HL-60 (cell line): ENCODE measurements around the gene MYCBPAP.

ENCODE experiments used
- DNase-seq, 2 experiments: peaks; one replicate each; pipeline ENCODE4 v3.0.0-alpha.2; 2010 to 2020; ENCODE audit warnings: low read depth in 1 of 2, low spot score in 1 of 2
- H3K27ac ChIP-seq: fragments of 250-450 bp; sonication (Bioruptor Pico); replicated peaks from 2 replicates; pipeline ENCODE4 v1.5.1; 2020; ENCODE audit warnings: mild to moderate bottlenecking, moderate library complexity
- H3K27me3 ChIP-seq: fragments of 250-450 bp; sonication (Bioruptor Pico); 2 replicates; pipeline ENCODE4 v1.5.1; 2021; ENCODE audit warnings: mild to moderate bottlenecking, moderate library complexity; ENCODE audit not compliant: insufficient read depth, poor library complexity, severe bottlenecking
- H3K4me3 ChIP-seq: replicated peaks from 2 replicates; pipeline ENCODE4 v1.5.1; 2011; ENCODE audit warnings: mild to moderate bottlenecking, control low read depth, low read length; ENCODE audit not compliant: insufficient read depth
- CTCF ChIP-seq: IDR thresholded peaks from one replicate; pipeline ENCODE4 v1.5.1; 2011; ENCODE audit warnings: low read length, control low read depth, inconsistent platforms; ENCODE audit not compliant: insufficient read depth
- GABPA ChIP-seq: IDR thresholded peaks from 2 replicates; pipeline ENCODE4 v1.6.1; 2012; ENCODE audit warnings: low read depth
- POLR2AphosphoS5 ChIP-seq: IDR thresholded peaks from 2 replicates; pipeline ENCODE4 v1.6.1; 2012; ENCODE audit warnings: low read depth
- REST ChIP-seq: IDR thresholded peaks from 2 replicates; pipeline ENCODE4 v1.6.1; 2012; ENCODE audit warnings: low read depth; ENCODE audit not compliant: insufficient replicate concordance
- SPI1 ChIP-seq: IDR thresholded peaks from 2 replicates; pipeline ENCODE4 v1.6.1; 2012; ENCODE audit warnings: low read depth, mild to moderate bottlenecking, borderline replicate concordance

The MYCBPAP gene

GRCh38 chr17:50556803-50557202 is 48.6 kb downstream of the MYCBPAP start:
- no peak for TF ChIP-seq SPI1
- no peak for TF ChIP-seq CTCF
- no peak for TF ChIP-seq POLR2AphosphoS5
- no peak for TF ChIP-seq REST
- TF ChIP-seq GABPA = no peak
- no peak overlapping the region for H3K27ac ChIP-seq
- H3K4me3 ChIP-seq = no peak overlapping the region
- peaks cover 37% of the 10 kb centered on the region for H3K27me3 ChIP-seq
- no peak for DNase-seq

DNA sequence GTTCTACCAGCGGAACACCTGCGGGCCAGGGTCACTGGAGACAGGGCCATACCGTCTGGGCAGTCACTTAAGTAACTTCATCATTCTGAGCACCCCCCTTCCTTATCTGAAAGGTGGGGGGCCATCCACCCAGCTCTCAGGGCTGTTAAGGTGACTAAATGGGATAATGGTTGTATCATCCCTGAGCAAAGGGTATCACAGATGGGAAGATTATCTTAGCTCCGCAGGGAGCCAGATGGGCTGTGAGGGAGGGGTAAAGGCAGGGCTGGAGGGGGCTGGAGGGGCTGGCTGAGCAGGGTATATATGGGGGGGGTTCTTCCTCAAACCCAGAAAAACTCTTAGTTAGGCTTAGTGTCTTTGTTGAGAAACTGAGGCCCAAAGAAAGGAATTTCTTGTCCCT is 49.4 kb downstream of the MYCBPAP start:
- H3K4me3 ChIP-seq = no peak overlapping the region
- TF ChIP-seq CTCF (no peak), REST (no peak), SPI1 (no peak), GABPA (no peak), POLR2AphosphoS5 (no peak)
- no peak overlapping the region for H3K27ac ChIP-seq
- DNase-seq = no peak
- H3K27me3 ChIP-seq = peaks cover 42% of the 10 kb centered on the region

DNA sequence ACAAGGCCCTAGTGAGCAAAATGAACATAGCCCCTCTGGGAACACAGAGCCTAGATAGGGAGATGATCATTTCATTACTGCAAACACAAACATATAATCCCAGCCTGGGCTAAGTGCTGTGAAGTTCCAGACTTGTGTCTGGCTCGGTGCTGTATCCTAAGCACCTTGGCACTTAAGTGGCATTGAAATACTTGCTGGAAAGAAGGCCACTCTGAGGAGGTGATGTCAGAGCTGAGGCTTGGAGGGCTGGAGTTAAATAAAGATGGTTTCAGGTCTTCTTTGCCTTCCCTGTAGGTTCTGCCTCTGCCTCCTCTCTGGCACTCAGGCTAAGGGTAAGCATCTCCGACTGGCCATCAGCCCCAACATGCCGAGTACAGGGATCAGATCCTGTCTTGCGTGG is 49.9 kb downstream of the MYCBPAP start:
- Histone ChIP-seq H3K27me3 (peaks cover 47% of the 10 kb centered on the region), H3K4me3 (no peak overlapping the region)
- no peak for DNase-seq

More for the DNA sequence above, 49.9 kb downstream of the MYCBPAP start:
- H3K27ac ChIP-seq = no peak overlapping the region
- TF ChIP-seq REST (no peak), SPI1 (no peak)
